Smooth muscle cell (in vitro differentiated cells): ENCODE data around the gene CD226. TPM values are rescaled to one million over a fixed set of nuclear protein-coding genes. Genes with fewer than 3 reads are reported as not detected.

Experiments
- DNase-seq: peaks from one replicate; lab custom pipeline; 2025; ENCODE audit not compliant: unreplicated experiment; lab: John Stamatoyannopoulos, UW
- H2AFZ ChIP-seq: fragments of 200-600 bp; sonication (generic); 2 replicates; pipeline ENCODE4 v1.6.0; 2016; ENCODE audit warnings: antibody characterized with exemption, low read depth, mild to moderate bottlenecking
- H3F3A ChIP-seq: fragments of 200-600 bp; sonication (generic); 2 replicates; pipeline ENCODE4 v1.6.0; 2017; ENCODE audit warnings: antibody characterized with exemption, low read depth
- H3K27ac ChIP-seq: fragments of 200-600 bp; sonication (generic); 2 replicates; pipeline ENCODE4 v1.5.1; 2016; ENCODE audit warnings: low read depth, mild to moderate bottlenecking
- H3K27me3 ChIP-seq: fragments of 200-600 bp; sonication (generic); 2 replicates; pipeline ENCODE4 v1.6.1; 2016; ENCODE audit warnings: low read depth, mild to moderate bottlenecking
- H3K36me3 ChIP-seq: fragments of 200-600 bp; sonication (generic); 2 replicates; pipeline ENCODE4 v1.5.1; 2016; ENCODE audit warnings: low read depth
- H3K4me1 ChIP-seq: fragments of 200-600 bp; sonication (generic); 2 replicates; pipeline ENCODE4 v1.5.1; 2016; ENCODE audit warnings: low read depth
- H3K4me2 ChIP-seq: fragments of 200-600 bp; sonication (generic); 2 replicates; pipeline ENCODE4 v1.6.0; 2016; ENCODE audit warnings: mild to moderate bottlenecking
- H3K4me3 ChIP-seq: fragments of 200-600 bp; sonication (generic); 2 replicates; pipeline ENCODE4 v1.5.1; 2016; ENCODE audit warnings: mild to moderate bottlenecking
- H3K79me2 ChIP-seq: fragments of 200-600 bp; sonication (generic); 2 replicates; pipeline ENCODE4 v1.6.0; 2016; ENCODE audit warnings: low read depth, mild to moderate bottlenecking
- H3K9ac ChIP-seq: fragments of 200-600 bp; sonication (generic); 2 replicates; pipeline ENCODE4 v1.6.0; 2016; ENCODE audit warnings: low read depth
- H3K9me3 ChIP-seq: fragments of 200-600 bp; sonication (generic); replicated peaks from 2 replicates; pipeline ENCODE4 v1.5.1; 2016; ENCODE audit warnings: low read depth
- H4K20me1 ChIP-seq: fragments of 200-600 bp; sonication (generic); 2 replicates; pipeline ENCODE4 v1.6.0; 2016; ENCODE audit warnings: low read depth
- WGBS: methylation state at CpG from one replicate; pipeline ENCODE4 v1.1.7; 2016; ENCODE audit warnings: low lambda C conversion rate; 5-methylcytosine and 5-hydroxymethylcytosine counted together
- polyA plus RNA-seq: library from polyadenylated mRNA; unstranded; fragments of >200 nt; fragmentation: Nextera tagmentation; extraction: Ambion mirVana; gene quantifications from 2 replicates; pipeline ENCODE4 v1.2.1, GENCODE V29; 2016
- total RNA-seq: library from RNA; depleted of rRNA; stranded (reverse); fragments of >200 nt; gene quantifications from 2 replicates; pipeline ENCODE4 v1.2.3, GENCODE V29; 2014
- TF ChIP-seq, protein P1 (sequence below): fragments of 200-600 bp; sonication (generic); IDR thresholded peaks from 2 replicates; pipeline ENCODE4 v1.5.1; 2017; ENCODE audit warnings: borderline replicate concordance, mild to moderate bottlenecking, antibody characterized with exemption; ENCODE audit not compliant: insufficient read depth, poor library complexity, severe bottlenecking

CD226 gene
- total and polyA plus RNA-seq, 2 experiments from 2014 or later: 0.02 to 0.36 TPM

DNA sequence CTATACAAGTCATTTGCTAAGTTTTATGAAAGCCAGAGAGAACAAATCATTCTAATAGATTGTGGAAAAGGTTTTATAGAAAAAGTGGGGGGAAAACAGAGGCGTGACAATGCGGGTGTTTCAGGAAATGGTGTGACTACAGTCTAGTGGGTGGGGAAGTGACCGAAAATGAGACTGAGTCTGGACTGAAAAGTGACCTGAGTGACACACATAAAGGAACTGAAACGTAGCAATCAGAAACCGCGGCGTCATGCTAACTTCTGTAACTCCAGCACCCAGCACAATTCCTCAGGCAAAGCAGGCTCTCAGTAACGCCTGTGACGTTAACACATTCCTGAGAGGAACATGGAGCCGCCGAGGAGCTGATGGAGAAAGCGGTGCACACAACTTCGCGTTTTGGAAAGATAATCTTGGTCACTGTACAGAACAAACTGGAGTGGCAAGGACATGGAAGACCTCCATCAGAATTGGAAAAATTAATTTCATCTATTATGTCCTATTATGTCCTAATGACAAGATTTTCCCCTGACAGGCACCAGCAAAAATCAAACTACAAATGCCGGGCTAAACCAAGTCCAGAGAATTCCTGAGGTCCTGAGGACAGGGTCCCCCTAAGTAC is 1.4 kb upstream of the CD226 start:
- Histone ChIP-seq H3K4me1 (no peaks in the 10 kb centered on the region), H2AFZ (no peak overlapping the region), H3K79me2 (no peaks in the 10 kb centered on the region), H3K9ac (no peak overlapping the region), H3K36me3 (no peaks in the 10 kb centered on the region), H4K20me1 (no peaks in the 10 kb centered on the region), H3K4me3 (no peak overlapping the region), H3K27me3 (no peaks in the 10 kb centered on the region), H3K27ac (no peak overlapping the region), H3K4me2 (no peak overlapping the region), H3K9me3 (no peaks in the 10 kb centered on the region), H3F3A (no peaks in the 10 kb centered on the region)
- no peak for DNase-seq
- WGBS: 84% methylated on average over 15 of the region's 15 CpGs
- TF ChIP-seq, protein P1, sequence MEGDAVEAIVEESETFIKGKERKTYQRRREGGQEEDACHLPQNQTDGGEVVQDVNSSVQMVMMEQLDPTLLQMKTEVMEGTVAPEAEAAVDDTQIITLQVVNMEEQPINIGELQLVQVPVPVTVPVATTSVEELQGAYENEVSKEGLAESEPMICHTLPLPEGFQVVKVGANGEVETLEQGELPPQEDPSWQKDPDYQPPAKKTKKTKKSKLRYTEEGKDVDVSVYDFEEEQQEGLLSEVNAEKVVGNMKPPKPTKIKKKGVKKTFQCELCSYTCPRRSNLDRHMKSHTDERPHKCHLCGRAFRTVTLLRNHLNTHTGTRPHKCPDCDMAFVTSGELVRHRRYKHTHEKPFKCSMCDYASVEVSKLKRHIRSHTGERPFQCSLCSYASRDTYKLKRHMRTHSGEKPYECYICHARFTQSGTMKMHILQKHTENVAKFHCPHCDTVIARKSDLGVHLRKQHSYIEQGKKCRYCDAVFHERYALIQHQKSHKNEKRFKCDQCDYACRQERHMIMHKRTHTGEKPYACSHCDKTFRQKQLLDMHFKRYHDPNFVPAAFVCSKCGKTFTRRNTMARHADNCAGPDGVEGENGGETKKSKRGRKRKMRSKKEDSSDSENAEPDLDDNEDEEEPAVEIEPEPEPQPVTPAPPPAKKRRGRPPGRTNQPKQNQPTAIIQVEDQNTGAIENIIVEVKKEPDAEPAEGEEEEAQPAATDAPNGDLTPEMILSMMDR: no peak

GRCh38 chr18:69948256-69948655 is 583 bp upstream of the CD226 start:
- TF ChIP-seq, protein P1: no peak
- WGBS: 45% methylated on average over 2 of the region's 2 CpGs

DNA sequence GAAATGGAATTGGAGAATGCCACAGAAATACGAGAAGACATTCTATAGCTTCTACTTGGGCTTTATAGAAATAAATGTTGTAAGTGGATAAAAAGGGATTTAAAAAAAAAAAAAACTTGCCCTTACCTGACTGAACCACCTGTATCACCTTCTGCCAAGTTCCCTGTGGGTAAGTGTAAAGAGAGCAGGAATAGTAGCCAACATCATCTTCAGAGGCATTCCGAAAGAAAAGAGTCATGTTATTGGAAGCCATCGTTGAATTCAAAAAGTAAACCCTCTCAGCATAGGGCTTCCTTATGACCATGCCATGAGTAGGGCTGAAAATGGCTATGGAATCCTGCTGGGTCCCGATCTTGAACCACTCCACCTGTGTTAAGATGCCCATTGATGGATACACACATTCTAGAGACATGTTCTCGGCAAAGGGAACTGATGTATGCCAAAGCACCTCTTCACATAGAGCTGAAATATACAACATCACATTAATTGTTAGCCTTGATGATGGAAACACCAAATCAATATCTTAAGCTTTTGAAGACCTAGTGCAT is 991 bp downstream of the CD226 start:
- no peak overlapping the region for H3K4me2 ChIP-seq
- TF ChIP-seq, protein P1: no peak
- no peak overlapping the region for H2AFZ ChIP-seq
- no peak overlapping the region for H3K9ac ChIP-seq
- H3K27ac ChIP-seq: no peak overlapping the region
- no peaks in the 10 kb centered on the region for H3K4me1 ChIP-seq
- no peak overlapping the region for H3K4me3 ChIP-seq
- no peak for DNase-seq
- no peaks in the 10 kb centered on the region for H4K20me1 ChIP-seq
- 95% methylated on average over 5 of the region's 5 CpGs for WGBS
- H3K36me3 ChIP-seq: no peaks in the 10 kb centered on the region
- no peaks in the 10 kb centered on the region for H3K27me3 ChIP-seq
- H3F3A ChIP-seq: no peaks in the 10 kb centered on the region
- H3K79me2 ChIP-seq: no peaks in the 10 kb centered on the region
- H3K9me3 ChIP-seq: no peaks in the 10 kb centered on the region

More at GRCh38 chr18:69948256-69948655, 583 bp upstream of the CD226 start:
- no peaks in the 10 kb centered on the region for H3K27me3 ChIP-seq
- H3K9ac ChIP-seq: no peak overlapping the region
- H3K36me3 ChIP-seq: no peaks in the 10 kb centered on the region
- DNase-seq: no peak
- H3K4me2 ChIP-seq: no peak overlapping the region
- H3K27ac ChIP-seq: no peak overlapping the region
- H2AFZ ChIP-seq: no peak overlapping the region
- no peaks in the 10 kb centered on the region for H3K4me1 ChIP-seq
- H3K79me2 ChIP-seq: no peaks in the 10 kb centered on the region
- H4K20me1 ChIP-seq: no peaks in the 10 kb centered on the region
- no peaks in the 10 kb centered on the region for H3K9me3 ChIP-seq
- no peaks in the 10 kb centered on the region for H3F3A ChIP-seq
- no peak overlapping the region for H3K4me3 ChIP-seq
